ENCODE results near the gene PIK3R1. TPM values are rescaled to one million over a fixed set of nuclear protein-coding genes. Genes with fewer than 3 reads are reported as not detected.

The PIK3R1 gene
- total and polyA plus RNA-seq, 8 donors, result 9.2 to 280 (median 52.3) TPM

- Histone ChIP-seq H3K36me3 (no peaks in the 10 kb centered on the region), H3K4me3 (no peak overlapping the region), H3K4me1 (peaks cover 0 to 11% (median 0%) of the 10 kb centered on the region in 4 donors), H3K27ac (no peak overlapping the region), H3K9me3 (no peaks in the 10 kb centered on the region), H3K27me3 (no peaks in the 10 kb centered on the region)
- 92 to 98% (median 94%) methylated on average over 7 of the region's 7 CpGs for WGBS, 5 donors
- no peak for DNase-seq
- intact Hi-C loops (cut with DNase I; ENCODE audit: low total_unique reads), result no loop called here
- no peak for TF ChIP-seq CTCF (IDR thresholded peaks at IDR 0.05)
- TF ChIP-seq POLR2AphosphoS5 (IDR thresholded peaks at IDR 0.05), result no peak
- no peak for TF ChIP-seq EP300 (IDR thresholded peaks at IDR 0.05)
- no peak for TF ChIP-seq POLR2A (IDR thresholded peaks at IDR 0.05)
These were observed 38.6 kb upstream of the PIK3R1 start for GRCh38 chr5:68176802-68177479.

- intact Hi-C loops (cut with DNase I; ENCODE audit: low total_unique reads), result no loop called here
- 92 to 98% (median 98%) methylated on average over 11 of the region's 11 CpGs for WGBS, 5 donors
- Histone ChIP-seq H3K4me1 (peaks cover 0 to 4% (median 0%) of the 10 kb centered on the region in 4 donors), H3K27me3 (no peaks in the 10 kb centered on the region), H3K4me3 (no peak overlapping the region), H3K9me3 (no peaks in the 10 kb centered on the region), H3K27ac (no peak overlapping the region), H3K36me3 (no peaks in the 10 kb centered on the region)
- TF ChIP-seq POLR2AphosphoS5 (IDR thresholded peaks at IDR 0.05), result no peak
- no peak for DNase-seq
These were observed 37.9 kb upstream of the PIK3R1 start for GRCh38 chr5:68177676-68178075.

- no peak for DNase-seq
- H3K27ac ChIP-seq, result no peak overlapping the region
- TF ChIP-seq CTCF (IDR thresholded peaks at IDR 0.05) (no peak), POLR2A (IDR thresholded peaks at IDR 0.05) (no peak), POLR2AphosphoS5 (IDR thresholded peaks at IDR 0.05) (no peak), EP300 (IDR thresholded peaks at IDR 0.05) (no peak)
- H3K4me1 ChIP-seq, result no peaks in the 10 kb centered on the region
- no peaks in the 10 kb centered on the region for H3K9me3 ChIP-seq
- intact Hi-C loops (cut with DNase I; ENCODE audit: low total_unique reads), result no loop called here
- H3K27me3 ChIP-seq, result no peaks in the 10 kb centered on the region
- H3K4me3 ChIP-seq, result no peak overlapping the region
- no peaks in the 10 kb centered on the region for H3K36me3 ChIP-seq
- 40 to 63% (median 56%) methylated on average over 2 of the region's 2 CpGs for WGBS, 5 donors
These were observed 37.0 kb upstream of the PIK3R1 start for GRCh38 chr5:68178579-68178978.

- Histone ChIP-seq H3K36me3 (no peaks in the 10 kb centered on the region), H3K27ac (no peak overlapping the region), H3K9me3 (no peaks in the 10 kb centered on the region), H3K4me3 (no peak overlapping the region), H3K27me3 (no peaks in the 10 kb centered on the region), H3K4me1 (no peaks in the 10 kb centered on the region)
- TF ChIP-seq EP300 (IDR thresholded peaks at IDR 0.05) (no peak), POLR2A (IDR thresholded peaks at IDR 0.05) (no peak), POLR2AphosphoS5 (IDR thresholded peaks at IDR 0.05) (no peak), CTCF (IDR thresholded peaks at IDR 0.05) (no peak)
- intact Hi-C loops (cut with DNase I; ENCODE audit: low total_unique reads), result no loop called here
- peak in 1 of 2 donors; percentile 27 for DNase-seq
These were observed 35.2 kb upstream of the PIK3R1 start for GRCh38 chr5:68180121-68181038.

Data from stomach (tissue), 9 donors.